Right lobe of liver (tissue), 6 donors: Measurements from ENCODE around the gene FNDC3B. TPM values are rescaled to one million over a fixed set of nuclear protein-coding genes. Genes with fewer than 3 reads are reported as not detected.

ENCODE experiments used
- ATAC-seq, 4 donors: fragments of 200-7000 bp; cut with Tn5 transposase; one replicate each; pipeline ENCODE4 v1.9.1; 2020; ENCODE audit warnings: mild to moderate bottlenecking in 4 of 4, moderate library complexity in 4 of 4
- DNase-seq, 3 donors: peaks; one replicate each; pipeline ENCODE4 v3.0.0-alpha.2; 2020
- H3K27ac ChIP-seq, 3 donors: fragments of 200-600 bp; one replicate each; pipeline ENCODE4 v1.8.0; 2022
- H3K27me3 ChIP-seq, 2 donors: fragments of 200-600 bp; one replicate each; pipeline ENCODE4 v1.8.0; 2022
- H3K36me3 ChIP-seq, 4 donors: fragments of 200-600 bp; sonication (generic) in 1 of 4; one replicate each; pipeline versions ENCODE4 v1.5.1 to v1.8.0; 2017 to 2022; ENCODE audit warnings: control low read depth in 1 of 4
- H3K4me1 ChIP-seq, 4 donors: fragments of 200-600 bp; sonication (generic) in 1 of 4; one replicate each; pipeline versions ENCODE4 v1.5.1 to v1.8.0; 2017 to 2022; ENCODE audit warnings: control low read depth in 1 of 4
- H3K4me3 ChIP-seq, 3 donors: fragments of 200-600 bp; one replicate each; pipeline ENCODE4 v1.8.0; 2022
- H3K9me3 ChIP-seq, 4 donors: fragments of 200-600 bp; sonication (generic) in 1 of 4; one replicate each; pipeline versions ENCODE4 v1.5.1 to v1.8.0; 2017 to 2022; ENCODE audit warnings: control low read depth in 1 of 4
- POLR2A ChIP-seq: fragments of 450-650 bp; IDR thresholded peaks from one replicate; pipeline ENCODE4 v1.6.1; 2017; ENCODE audit warnings: antibody characterized with exemption, mild to moderate bottlenecking
- WGBS: methylation state at CpG from one replicate; pipeline ENCODE4 v1.1.6; 2018; ENCODE audit warnings: low coverage, low lambda C conversion rate; ENCODE audit not compliant: insufficient coverage; ENCODE audit errors: missing lambda C conversion rate; 5-methylcytosine and 5-hydroxymethylcytosine counted together
- intact Hi-C, 2 donors: fragments of 100-400 bp; cut with DNase I; formaldehyde crosslinking; loops; one replicate each; pipeline versions ENCODE4 v1.11.2 to v1.14.1; 2022
- total RNA-seq, 6 experiments: library from RNA; depleted of rRNA in 2 of 6; stranded (reverse); fragments of >200 nt in 2 of 6; fragmentation: NEBNext Ultra II Directional in 3 of 6; extraction: Animal tissue kit (Norgen Biotek cat#: 25700) in 3 of 6; gene quantifications; one replicate each; pipeline versions ENCODE4 v1.1.0 to v1.2.4, GENCODE V29; 2016 to 2023
- TF ChIP-seq, protein P1 (sequence below), 4 donors: fragments of 200-600 bp in 3 of 4; fragments of 450-650 bp in 1 of 4; IDR thresholded peaks; one replicate each; pipeline versions ENCODE4 v1.5.1 to v1.8.0; 2016 to 2022; ENCODE audit warnings: antibody characterized with exemption in 4 of 4, mild to moderate bottlenecking in 2 of 4
- donor health status: DM: no; HTN: yes; CAD: no.
- donor health status: DM: no; HTN: no; CAD: no.
- donor health status: DM: no; HTN: no; CAD: no.
- donor health status: DM: no; HTN: yes; CAD: no.
- donor health status: DM: no; HTN: yes; CAD: no.

The FNDC3B gene
- total RNA-seq, 6 experiments from 2014 or later: 40.2 to 184 (median 63.5) TPM

DNA sequence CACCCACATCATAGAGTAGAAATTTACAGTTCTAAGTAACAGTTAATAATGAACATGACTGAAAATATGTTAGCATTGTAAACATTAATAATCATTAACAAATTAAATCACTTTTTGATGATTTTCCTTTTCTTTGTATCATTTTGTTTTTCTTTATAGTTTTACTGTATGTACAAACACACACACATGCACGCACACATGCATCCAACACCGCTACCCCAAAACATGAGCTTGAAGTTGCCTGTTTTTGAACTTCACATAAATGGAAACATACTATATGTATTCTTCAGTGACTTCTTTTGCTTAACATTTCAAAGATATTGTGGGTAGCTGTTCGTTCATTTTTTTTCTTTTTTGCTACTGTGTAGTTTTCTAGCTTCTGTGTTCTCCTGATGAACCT lies 123.9 kb downstream of the FNDC3B start:
- TF ChIP-seq POLR2A: no peak
- TF ChIP-seq, protein P1, sequence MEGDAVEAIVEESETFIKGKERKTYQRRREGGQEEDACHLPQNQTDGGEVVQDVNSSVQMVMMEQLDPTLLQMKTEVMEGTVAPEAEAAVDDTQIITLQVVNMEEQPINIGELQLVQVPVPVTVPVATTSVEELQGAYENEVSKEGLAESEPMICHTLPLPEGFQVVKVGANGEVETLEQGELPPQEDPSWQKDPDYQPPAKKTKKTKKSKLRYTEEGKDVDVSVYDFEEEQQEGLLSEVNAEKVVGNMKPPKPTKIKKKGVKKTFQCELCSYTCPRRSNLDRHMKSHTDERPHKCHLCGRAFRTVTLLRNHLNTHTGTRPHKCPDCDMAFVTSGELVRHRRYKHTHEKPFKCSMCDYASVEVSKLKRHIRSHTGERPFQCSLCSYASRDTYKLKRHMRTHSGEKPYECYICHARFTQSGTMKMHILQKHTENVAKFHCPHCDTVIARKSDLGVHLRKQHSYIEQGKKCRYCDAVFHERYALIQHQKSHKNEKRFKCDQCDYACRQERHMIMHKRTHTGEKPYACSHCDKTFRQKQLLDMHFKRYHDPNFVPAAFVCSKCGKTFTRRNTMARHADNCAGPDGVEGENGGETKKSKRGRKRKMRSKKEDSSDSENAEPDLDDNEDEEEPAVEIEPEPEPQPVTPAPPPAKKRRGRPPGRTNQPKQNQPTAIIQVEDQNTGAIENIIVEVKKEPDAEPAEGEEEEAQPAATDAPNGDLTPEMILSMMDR (IDR thresholded peaks at IDR 0.05): no peak
- peaks cover 0 to 27% (median 10%) of the 10 kb centered on the region in 4 donors for H3K4me1 ChIP-seq

DNA sequence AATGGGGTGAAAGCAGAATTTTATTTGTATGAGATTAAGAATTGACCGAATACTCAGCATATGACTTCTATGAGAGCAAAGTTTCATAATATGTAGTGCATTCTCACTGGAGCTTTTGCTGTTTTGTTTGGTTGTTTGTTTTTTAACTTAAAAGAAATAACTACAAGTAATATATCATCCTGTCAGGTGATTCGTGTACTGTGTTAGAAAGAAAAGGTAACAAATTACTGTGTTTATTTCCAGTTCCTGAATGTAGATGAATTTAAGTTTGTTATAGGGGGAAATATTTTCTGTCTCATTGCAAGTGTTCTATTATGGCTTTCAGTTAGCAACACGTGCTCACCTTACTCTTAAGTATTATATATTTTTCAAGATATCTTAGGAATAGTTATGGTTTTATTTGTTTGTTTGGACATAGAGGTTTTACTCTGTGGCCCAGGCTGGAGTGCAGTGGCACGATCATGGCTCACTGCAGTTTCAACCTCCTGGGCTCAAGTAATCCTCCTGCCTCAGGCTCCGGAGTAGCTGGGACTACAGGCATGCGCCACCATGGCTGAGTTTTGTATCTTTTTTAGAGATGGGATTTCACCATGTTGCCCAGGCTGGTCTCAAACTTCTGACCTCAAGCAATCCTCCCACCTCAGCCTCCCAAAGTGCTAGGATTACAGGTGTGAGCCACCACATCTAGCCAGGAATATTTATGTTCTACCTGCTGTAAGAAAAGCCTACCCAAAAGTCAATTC lies 125.4 kb downstream of the FNDC3B start:
- intact Hi-C loops: no loop called here
- H3K4me1 ChIP-seq: peaks cover 0 to 21% (median 9%) of the 10 kb centered on the region in 4 donors

More for the DNA sequence above, 123.9 kb downstream of the FNDC3B start:
- no peak for DNase-seq
- 89% methylated on average over 3 of the region's 3 CpGs for WGBS
- Histone ChIP-seq H3K27ac (no peak overlapping the region), H3K4me3 (no peak overlapping the region), H3K36me3 (no peaks in the 10 kb centered on the region), H3K9me3 (no peaks in the 10 kb centered on the region), H3K27me3 (no peaks in the 10 kb centered on the region)
- intact Hi-C loops: no loop called here
- ATAC-seq: no peak

DNA sequence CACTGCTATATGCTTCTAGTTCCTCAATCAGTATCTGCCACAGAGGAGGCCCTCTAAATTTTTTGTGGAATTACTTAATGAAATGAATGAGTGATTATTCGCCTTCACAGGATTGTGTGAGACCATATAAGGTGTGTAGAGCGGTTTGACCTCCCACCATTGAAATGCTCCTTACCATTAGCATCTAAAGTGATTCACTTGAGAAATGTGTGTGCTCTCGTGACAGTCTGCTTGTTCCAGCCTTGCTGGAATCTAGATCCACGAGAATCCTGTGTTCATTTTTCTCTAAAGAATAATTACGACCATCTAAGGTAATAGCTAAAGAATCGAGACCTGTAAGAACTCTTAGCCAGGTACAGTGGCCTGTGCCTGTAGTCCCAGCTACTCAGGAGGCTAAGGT lies 126.9 kb downstream of the FNDC3B start:
- Histone ChIP-seq H3K36me3 (no peaks in the 10 kb centered on the region), H3K27ac (no peak overlapping the region), H3K27me3 (no peaks in the 10 kb centered on the region), H3K4me1 (peaks cover 0 to 20% (median 8%) of the 10 kb centered on the region in 4 donors), H3K4me3 (no peak overlapping the region), H3K9me3 (no peaks in the 10 kb centered on the region)
- ATAC-seq (no peak), DNase-seq (no peak)
- 94% methylated on average over 5 of the region's 6 CpGs for WGBS
- intact Hi-C loops: no loop called here
- TF ChIP-seq POLR2A: no peak
- TF ChIP-seq, protein P1 (IDR thresholded peaks at IDR 0.05): no peak

More for the DNA sequence above, 125.4 kb downstream of the FNDC3B start:
- ATAC-seq (no peak), DNase-seq (no peak)
- Histone ChIP-seq H3K27ac (no peak overlapping the region), H3K9me3 (no peaks in the 10 kb centered on the region), H3K4me3 (no peak overlapping the region), H3K27me3 (no peaks in the 10 kb centered on the region), H3K36me3 (no peaks in the 10 kb centered on the region)
- 75% methylated on average over 4 of the region's 6 CpGs for WGBS
- TF ChIP-seq POLR2A: no peak
- TF ChIP-seq, protein P1 (IDR thresholded peaks at IDR 0.05): no peak

DNA sequence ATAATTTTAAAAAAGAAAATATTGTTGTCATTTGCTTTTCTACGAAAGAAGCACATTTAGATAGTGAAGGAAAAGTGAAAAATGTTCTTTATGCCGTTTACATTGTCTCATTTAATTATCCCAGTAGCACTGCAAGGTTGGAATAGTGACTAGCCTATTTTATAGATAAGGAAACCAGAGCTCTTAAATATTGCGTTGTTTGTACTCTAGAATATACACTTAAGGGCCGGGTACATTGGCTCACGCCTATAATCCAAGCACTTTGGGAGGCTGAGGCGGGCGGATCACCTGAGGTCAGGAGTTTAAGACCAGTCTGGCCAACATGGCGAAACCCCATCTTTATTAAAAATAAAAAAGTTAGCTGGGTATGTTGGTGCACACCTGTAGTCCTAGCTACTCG lies 127.5 kb downstream of the FNDC3B start:
- intact Hi-C loops: no loop called here
- Histone ChIP-seq H3K27ac (no peak overlapping the region), H3K4me1 (peaks cover 0 to 26% (median 8%) of the 10 kb centered on the region in 4 donors)

DNA sequence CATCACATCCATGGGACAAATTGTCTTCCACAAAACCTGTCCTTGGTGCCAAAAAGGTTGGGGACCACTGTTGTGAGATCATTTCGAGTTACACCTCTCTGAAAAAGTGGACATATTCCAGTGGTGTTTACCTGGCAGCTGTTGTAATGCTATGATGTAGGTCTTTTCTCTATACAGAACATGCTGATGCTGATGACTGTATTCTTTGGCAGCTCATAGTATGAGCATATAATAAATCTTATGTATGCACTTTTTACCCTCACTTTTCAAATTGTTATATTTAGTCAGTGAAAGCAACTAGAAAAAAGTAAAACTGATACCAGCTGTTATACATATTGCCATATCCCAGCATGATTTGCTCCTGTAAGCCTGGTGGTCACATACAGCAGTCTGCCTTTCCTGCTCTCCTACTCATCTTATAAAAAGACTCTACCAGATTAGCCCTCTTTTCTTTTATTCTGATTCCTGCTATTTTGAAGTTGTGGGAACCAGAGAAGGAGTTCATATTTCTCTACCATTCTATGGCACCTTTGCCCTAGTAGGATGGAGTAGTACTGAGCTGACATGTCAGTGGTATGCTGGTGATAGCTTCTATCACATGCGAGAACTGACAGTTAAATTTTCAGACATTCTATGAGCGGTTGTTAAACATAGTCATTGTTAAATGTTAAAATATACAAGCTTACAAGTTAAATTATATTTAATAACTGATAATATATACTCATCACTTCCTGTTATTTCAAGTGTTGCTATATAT lies 128.7 kb downstream of the FNDC3B start:
- DNase-seq: no peak
- TF ChIP-seq POLR2A: no peak
- TF ChIP-seq, protein P1 (IDR thresholded peaks at IDR 0.05): no peak
- no peaks in the 10 kb centered on the region for H3K27me3 ChIP-seq
- intact Hi-C loops: no loop called here
- H3K9me3 ChIP-seq: no peaks in the 10 kb centered on the region
- no peaks in the 10 kb centered on the region for H3K36me3 ChIP-seq
- ATAC-seq: no peak
- 80% methylated on average over 3 of the region's 3 CpGs for WGBS
- no peak overlapping the region for H3K4me3 ChIP-seq
- peak overlapping the region in 1 of 3 donors; percentile 49 for H3K27ac ChIP-seq
- peaks cover 0 to 30% (median 8%) of the 10 kb centered on the region in 4 donors for H3K4me1 ChIP-seq

More for the DNA sequence above, 127.5 kb downstream of the FNDC3B start:
- Histone ChIP-seq H3K4me3 (no peak overlapping the region), H3K27me3 (no peaks in the 10 kb centered on the region), H3K9me3 (no peaks in the 10 kb centered on the region), H3K36me3 (no peaks in the 10 kb centered on the region)
- DNase-seq (no peak), ATAC-seq (no peak)
- TF ChIP-seq POLR2A: no peak
- WGBS: 81% methylated on average over 6 of the region's 9 CpGs
